Measurements from ENCODE around the gene DCAF4.
"Not testable (repeated sequence)": the region's sequence is repeated elsewhere in the genome, so short reads cannot be mapped to it uniquely, and the experiment has no call there.

Gene DCAF4

DNA sequence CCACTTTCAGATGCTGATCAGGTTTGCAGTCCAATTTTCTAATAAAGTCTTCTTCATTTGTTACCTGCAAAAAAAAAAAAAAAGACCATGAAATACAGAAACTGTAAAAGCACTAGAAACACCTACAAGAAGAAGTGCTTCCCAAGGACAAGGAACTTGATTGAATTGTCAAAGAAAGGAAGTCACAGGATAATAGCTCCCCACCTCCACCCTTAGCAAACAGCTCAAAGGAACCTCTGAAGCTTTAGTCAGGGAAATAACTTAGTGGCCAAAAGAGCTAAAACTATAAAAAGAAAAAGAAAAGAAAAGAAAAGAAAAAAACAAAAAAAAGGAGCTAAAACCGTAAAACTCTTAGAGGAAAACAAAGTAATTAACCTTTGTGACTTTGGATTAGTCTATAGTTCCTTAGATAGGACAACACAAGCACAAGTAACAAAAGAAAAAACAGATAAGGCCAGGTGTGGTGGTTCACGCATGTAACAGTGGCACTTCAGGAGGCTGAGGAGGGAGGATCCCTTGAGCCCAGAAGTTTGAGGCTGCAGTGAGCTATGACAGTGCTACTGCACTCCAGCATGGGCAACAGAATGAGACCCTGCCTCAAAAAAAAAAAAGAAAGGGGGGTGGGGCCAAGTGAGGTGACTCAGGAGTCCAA is 72.1 kb downstream of the DCAF4 start:
- in situ Hi-C loops (cut with HindIII; ENCODE audit: low pct_ligation_motif_present, low pct_unique_long_range_greater_than_20kb, low sequenced_read_pairs) = no loop called here
- DNase-seq = no peak

DNA sequence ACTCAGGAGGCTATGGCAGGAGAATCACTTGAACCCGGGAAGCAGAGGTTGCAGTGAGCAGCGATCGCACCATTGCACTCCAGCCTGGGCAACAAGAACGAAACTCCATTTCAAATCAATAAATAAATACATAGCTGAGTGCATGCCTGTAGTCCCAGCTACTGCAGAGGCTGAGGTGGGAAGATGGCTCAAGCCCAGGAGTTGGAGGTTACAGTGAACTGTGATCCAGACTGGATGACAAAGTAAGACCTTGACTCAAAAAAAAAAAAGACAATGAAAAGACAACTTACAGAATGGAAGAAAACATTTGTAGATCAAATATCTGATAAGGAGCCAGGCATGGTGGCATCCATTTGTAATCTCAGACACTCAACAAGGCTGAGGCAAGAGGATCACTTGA is 73.1 kb downstream of the DCAF4 start:
- DNase-seq = no peak
- in situ Hi-C loops (cut with HindIII; ENCODE audit: low pct_ligation_motif_present, low pct_unique_long_range_greater_than_20kb, low sequenced_read_pairs) = no loop called here

DNA sequence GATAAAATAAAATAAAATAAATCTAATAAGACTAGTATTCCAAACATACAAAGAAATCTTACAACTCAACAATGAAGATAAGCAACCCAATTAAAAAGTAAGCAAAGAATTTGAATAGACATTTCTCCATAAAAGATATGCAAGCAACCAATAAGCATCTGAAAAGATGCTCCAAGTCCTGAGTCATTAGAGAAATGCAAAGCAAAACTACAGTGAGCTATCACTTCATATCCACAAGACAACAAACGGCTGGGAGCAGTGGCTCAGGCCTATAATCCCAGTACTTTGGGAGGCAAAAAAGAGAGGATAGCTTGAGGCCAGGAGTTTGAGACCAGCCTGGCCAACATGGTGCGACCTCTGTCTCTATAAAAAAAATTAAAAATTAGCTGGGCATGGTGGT is 73.8 kb downstream of the DCAF4 start:
- in situ Hi-C loops (cut with HindIII; ENCODE audit: low pct_ligation_motif_present, low pct_unique_long_range_greater_than_20kb, low sequenced_read_pairs) = no loop called here
- DNase-seq = no peak

DNA sequence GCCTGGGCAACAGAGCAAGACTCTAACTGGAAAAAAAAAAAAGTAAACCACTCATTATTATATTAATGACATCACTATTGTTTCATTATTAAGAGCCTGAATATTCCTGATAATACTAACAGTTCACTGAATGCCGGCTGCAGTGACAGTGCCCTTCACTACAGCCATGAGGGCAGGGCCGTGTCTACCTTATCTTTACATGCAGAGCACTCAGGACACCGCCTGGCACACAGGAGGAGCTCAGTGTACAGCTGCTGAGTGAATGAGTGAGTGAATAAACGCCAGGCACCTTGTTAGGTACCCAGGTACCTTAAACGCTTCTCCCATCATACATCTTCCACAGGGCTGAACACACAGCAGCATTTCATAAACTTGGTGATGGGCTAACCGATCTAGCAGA is 77.4 kb downstream of the DCAF4 start:
- in situ Hi-C loops (cut with HindIII; ENCODE audit: low pct_ligation_motif_present, low pct_unique_long_range_greater_than_20kb, low sequenced_read_pairs) = no loop called here
- DNase-seq = no peak

DNA sequence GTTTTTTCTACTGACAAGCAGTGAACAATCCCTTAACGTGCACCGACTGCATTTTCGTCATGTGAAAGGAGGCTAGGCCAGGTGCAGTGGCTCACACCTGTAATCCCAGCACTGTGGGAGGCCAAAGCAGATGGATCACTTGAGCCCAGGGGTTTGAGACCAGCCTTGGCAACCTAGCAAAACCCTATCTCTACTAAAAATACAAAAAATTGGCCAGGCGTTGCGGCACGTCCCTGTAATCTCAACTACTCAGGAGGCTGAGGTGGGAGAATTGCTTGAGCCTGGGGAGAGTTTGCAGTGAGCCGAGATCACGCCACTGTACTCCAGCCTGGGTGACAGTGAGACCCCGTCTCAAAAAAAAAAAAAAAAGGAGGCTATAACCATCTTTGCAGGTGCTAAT is 78.4 kb downstream of the DCAF4 start:
- in situ Hi-C loops (cut with HindIII; ENCODE audit: low pct_ligation_motif_present, low pct_unique_long_range_greater_than_20kb, low sequenced_read_pairs); DNase-seq: not testable (repeated sequence)

DNA sequence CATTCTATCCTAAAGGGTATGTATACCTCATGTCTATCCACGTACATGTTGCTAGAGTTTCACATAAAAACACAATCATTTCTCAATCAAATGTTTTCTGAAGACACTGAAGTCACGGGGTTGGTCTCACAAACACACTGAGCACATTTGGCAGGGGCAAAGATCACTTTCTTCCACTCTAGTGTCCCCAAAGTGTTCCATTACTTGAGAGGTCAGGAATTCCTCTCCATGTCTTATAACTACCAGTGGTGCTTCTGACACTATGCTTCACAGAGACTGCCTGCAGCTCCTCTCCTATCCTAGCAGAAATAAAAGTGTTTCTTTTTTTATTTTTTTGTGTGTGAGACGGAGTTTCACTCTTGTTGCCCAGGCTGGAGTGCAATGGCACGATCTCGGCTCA is 81.6 kb downstream of the DCAF4 start:
- DNase-seq = no peak
- in situ Hi-C loops (cut with HindIII; ENCODE audit: low pct_ligation_motif_present, low pct_unique_long_range_greater_than_20kb, low sequenced_read_pairs) = no loop called here

DNA sequence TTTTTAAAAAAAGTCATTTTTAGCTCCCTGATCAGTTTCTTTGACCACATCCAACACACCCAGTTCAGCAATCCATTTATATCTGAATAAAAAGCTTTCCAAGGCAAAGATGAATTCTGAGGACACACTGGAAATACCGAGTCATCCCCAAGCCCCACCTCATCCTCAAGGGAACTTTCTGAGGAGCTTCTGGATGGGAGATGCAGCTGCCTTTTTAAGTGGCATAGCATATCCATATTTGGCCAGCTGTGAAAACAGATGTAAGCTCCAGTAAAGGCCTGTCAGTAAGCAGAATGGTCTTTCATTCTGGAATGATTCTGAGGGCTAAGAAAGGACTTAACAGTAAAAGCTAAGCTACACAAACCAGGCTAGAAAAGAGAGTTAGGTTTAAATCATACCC is 82.2 kb downstream of the DCAF4 start:
- in situ Hi-C loops (cut with HindIII; ENCODE audit: low pct_ligation_motif_present, low pct_unique_long_range_greater_than_20kb, low sequenced_read_pairs) = no loop called here
- DNase-seq = no peak

All from ACHN (cell line).